Suprapubic skin (tissue), 4 donors: ENCODE results near the gene RPUSD3. TPM values are rescaled to one million over a fixed set of nuclear protein-coding genes. Genes with fewer than 3 reads are reported as not detected.

Experiments used
- DNase-seq, 2 donors: peaks; one replicate each; pipeline ENCODE4 v3.0.0-alpha.2; 2019; ENCODE audit warnings: low spot score in 2 of 2
- H3K27ac ChIP-seq: fragments of 200-600 bp; sonication (generic); one replicate; pipeline ENCODE4 v1.5.1; 2019
- H3K27me3 ChIP-seq: fragments of 200-600 bp; sonication (generic); one replicate; pipeline ENCODE4 v1.5.1; 2019
- H3K36me3 ChIP-seq: fragments of 200-600 bp; sonication (generic); one replicate; pipeline ENCODE4 v1.5.1; 2019
- H3K4me1 ChIP-seq: fragments of 200-600 bp; sonication (generic); one replicate; pipeline ENCODE4 v1.5.1; 2019
- H3K4me3 ChIP-seq: fragments of 200-600 bp; sonication (generic); one replicate; pipeline ENCODE4 v1.5.1; 2019; ENCODE audit warnings: mild to moderate bottlenecking
- H3K9me3 ChIP-seq: fragments of 200-600 bp; sonication (generic); one replicate; pipeline ENCODE4 v1.5.1; 2019
- EP300 ChIP-seq: sonication (generic); formaldehyde crosslinking; IDR thresholded peaks from one replicate; pipeline ENCODE4 v1.6.1; 2017; ENCODE audit warnings: antibody characterized with exemption
- POLR2A ChIP-seq, 2 donors: fragments of 450-650 bp; IDR thresholded peaks; one replicate each; pipeline ENCODE4 v1.6.1; 2017; ENCODE audit warnings: antibody characterized with exemption in 2 of 2, mild to moderate bottlenecking in 2 of 2, moderate library complexity in 2 of 2
- POLR2AphosphoS5 ChIP-seq, 3 donors: sonication (generic); formaldehyde crosslinking; IDR thresholded peaks; one replicate each; pipeline ENCODE4 v1.6.1; 2017; ENCODE audit warnings: antibody characterized with exemption in 3 of 3
- WGBS: methylation state at CpG from one replicate; pipeline ENCODE4 v1.1.5; 2018; 5-methylcytosine and 5-hydroxymethylcytosine counted together
- total RNA-seq, 4 donors: library from RNA; depleted of rRNA; stranded (reverse); fragments of >200 nt; gene quantifications; one replicate each; pipeline ENCODE4 v1.1.0, GENCODE V29; 2016
- TF ChIP-seq, protein P1 (sequence below), 2 donors: fragments of 200-600 bp in 1 of 2; fragments of 450-650 bp in 1 of 2; sonication (generic) in 1 of 2; IDR thresholded peaks; one replicate each; pipeline ENCODE4 v1.5.1; 2016 to 2019; ENCODE audit warnings: antibody characterized with exemption in 2 of 2, mild to moderate bottlenecking in 1 of 2, moderate library complexity in 1 of 2

The RPUSD3 gene
- total RNA-seq, 4 donors from 2014 or later, result 34.8 to 46.5 (median 42.1) TPM

DNA sequence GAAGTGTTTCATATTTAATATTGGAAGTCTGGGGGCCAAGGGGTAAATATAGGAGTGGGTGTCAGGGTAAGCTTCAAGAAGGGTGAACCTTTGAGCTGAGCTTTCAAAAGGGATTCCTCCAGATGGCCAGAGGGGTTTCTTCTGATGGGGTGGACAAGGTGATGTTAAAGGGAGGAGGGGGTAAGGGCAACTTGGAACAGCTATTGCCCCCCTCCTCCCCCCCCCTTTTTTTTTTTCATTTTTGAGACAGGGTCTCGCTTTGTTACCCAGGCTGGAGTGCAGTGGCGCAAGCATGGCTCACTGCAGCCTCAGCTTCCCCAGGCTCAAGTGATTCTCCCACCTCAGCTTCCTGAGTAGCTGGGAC is 35.8 kb downstream of the RPUSD3 start:
- no peak for DNase-seq
- no peak for TF ChIP-seq POLR2AphosphoS5 (IDR thresholded peaks at IDR 0.05)
- no peak for TF ChIP-seq EP300
- TF ChIP-seq, protein P1, sequence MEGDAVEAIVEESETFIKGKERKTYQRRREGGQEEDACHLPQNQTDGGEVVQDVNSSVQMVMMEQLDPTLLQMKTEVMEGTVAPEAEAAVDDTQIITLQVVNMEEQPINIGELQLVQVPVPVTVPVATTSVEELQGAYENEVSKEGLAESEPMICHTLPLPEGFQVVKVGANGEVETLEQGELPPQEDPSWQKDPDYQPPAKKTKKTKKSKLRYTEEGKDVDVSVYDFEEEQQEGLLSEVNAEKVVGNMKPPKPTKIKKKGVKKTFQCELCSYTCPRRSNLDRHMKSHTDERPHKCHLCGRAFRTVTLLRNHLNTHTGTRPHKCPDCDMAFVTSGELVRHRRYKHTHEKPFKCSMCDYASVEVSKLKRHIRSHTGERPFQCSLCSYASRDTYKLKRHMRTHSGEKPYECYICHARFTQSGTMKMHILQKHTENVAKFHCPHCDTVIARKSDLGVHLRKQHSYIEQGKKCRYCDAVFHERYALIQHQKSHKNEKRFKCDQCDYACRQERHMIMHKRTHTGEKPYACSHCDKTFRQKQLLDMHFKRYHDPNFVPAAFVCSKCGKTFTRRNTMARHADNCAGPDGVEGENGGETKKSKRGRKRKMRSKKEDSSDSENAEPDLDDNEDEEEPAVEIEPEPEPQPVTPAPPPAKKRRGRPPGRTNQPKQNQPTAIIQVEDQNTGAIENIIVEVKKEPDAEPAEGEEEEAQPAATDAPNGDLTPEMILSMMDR (IDR thresholded peaks at IDR 0.05), result no peak
- no peak for TF ChIP-seq POLR2A (IDR thresholded peaks at IDR 0.05)
- no peak overlapping the region for H3K4me3 ChIP-seq

DNA sequence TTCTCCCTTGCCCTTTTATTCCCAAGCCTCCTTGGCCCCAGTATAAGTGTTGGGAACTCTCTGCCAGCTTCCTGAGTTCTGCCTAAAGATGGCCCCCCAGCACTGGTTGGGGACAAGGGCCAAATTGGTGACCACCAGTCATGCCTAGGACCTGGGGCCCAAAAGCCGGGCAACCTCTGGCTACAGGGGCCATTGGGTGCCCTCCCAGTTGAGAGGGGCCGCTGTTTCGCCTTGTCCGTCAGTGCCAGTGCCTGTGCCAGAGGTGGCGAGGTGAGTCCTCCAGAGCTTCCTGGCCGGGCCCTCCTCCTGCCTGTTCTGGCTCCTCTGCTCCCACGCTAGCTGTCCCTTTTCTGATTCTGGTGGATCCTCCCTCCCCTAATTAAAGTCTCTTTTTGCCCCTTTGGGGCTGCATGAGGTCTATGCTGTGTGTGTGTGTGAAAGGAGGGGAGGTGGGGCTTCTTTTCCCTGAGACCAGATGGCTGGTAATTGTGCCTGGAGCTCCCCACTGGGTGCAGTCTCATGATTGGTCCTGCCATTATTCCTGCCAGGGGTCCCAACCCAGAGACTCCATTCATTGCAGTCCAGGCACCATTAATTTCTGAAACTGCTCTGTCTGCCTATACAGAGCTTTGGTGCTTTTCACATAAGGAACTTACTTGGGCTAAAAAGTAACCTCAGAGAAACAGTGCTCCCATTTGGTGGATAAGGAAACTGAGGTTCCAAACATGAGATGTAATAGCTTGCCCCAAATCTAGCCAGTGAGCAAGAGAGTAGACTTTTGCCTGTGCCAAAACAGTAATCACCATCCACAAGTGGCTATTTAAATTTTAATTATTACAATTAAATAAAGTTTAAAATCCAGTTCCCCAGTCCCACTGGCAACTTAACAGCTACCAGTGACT is 36.9 kb downstream of the RPUSD3 start:
- Histone ChIP-seq H3K4me1 (peaks cover 20% of the 10 kb centered on the region), H3K27ac (no peak overlapping the region), H3K36me3 (peaks cover 51% of the 10 kb centered on the region), H3K9me3 (no peaks in the 10 kb centered on the region), H3K4me3 (no peak overlapping the region), H3K27me3 (no peaks in the 10 kb centered on the region)
- no peak for DNase-seq
- 91% methylated on average over 6 of the region's 7 CpGs for WGBS
- no peak for TF ChIP-seq POLR2AphosphoS5 (IDR thresholded peaks at IDR 0.05)
- no peak for TF ChIP-seq EP300
- no peak for TF ChIP-seq POLR2A (IDR thresholded peaks at IDR 0.05)
- TF ChIP-seq, protein P1 (IDR thresholded peaks at IDR 0.05), result no peak

More for the DNA sequence above, 35.8 kb downstream of the RPUSD3 start:
- Histone ChIP-seq H3K4me1 (peaks cover 20% of the 10 kb centered on the region), H3K27me3 (no peaks in the 10 kb centered on the region), H3K9me3 (no peaks in the 10 kb centered on the region), H3K36me3 (peaks cover 46% of the 10 kb centered on the region), H3K27ac (no peak overlapping the region)
- WGBS, result 95% methylated on average over 2 of the region's 2 CpGs

DNA sequence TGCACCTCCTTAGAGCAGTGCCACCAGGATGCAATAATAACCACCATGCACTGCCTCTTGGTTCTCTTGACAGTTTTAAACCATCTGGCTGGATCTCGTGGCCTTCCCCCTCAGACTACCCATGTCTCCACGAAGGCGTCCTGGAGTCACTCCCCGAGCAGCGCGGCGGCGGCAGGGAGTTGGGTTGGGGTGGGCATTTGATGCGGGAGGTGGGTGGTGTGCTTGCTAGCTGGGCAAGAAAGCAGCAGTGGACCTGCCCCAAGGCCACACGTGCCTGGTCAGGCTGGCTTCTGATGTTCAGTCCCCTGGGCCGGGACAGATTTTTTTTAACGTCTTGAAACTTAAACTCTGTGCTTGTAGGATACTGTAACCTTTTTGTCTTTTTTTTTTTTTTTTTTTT is 37.7 kb downstream of the RPUSD3 start:
- Histone ChIP-seq H3K4me1 (peaks cover 19% of the 10 kb centered on the region), H3K27me3 (no peaks in the 10 kb centered on the region), H3K27ac (no peak overlapping the region), H3K9me3 (no peaks in the 10 kb centered on the region), H3K4me3 (no peak overlapping the region), H3K36me3 (peaks cover 59% of the 10 kb centered on the region)
- 87% methylated on average over 12 of the region's 12 CpGs for WGBS
- no peak for DNase-seq
- TF ChIP-seq, protein P1 (IDR thresholded peaks at IDR 0.05), result no peak
- no peak for TF ChIP-seq POLR2A (IDR thresholded peaks at IDR 0.05)

DNA sequence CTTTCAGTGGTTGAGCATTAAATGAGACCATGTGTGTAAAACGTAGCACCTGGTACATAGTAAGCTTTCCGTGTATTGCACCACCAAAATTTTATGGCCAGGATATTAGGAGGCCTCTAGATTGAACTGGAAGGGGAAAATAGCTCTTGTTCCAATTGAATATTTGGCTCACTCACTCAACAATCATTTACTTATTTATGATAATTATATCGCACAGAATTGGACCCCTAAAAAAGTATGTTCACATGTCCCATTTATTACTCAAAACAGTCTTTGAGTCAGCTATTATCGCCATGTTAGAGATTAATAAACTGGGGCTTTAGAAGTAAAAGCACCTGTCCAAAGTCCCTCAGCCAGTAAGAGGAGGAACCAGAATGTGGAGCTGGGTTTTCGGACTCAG is 38.8 kb downstream of the RPUSD3 start:
- H3K4me1 ChIP-seq, result peaks cover 10% of the 10 kb centered on the region
- 86% methylated on average over 5 of the region's 5 CpGs for WGBS
- H3K36me3 ChIP-seq, result peaks cover 70% of the 10 kb centered on the region
- TF ChIP-seq, protein P1 (IDR thresholded peaks at IDR 0.05), result no peak
- TF ChIP-seq POLR2AphosphoS5 (IDR thresholded peaks at IDR 0.05) (no peak), EP300 (no peak), POLR2A (IDR thresholded peaks at IDR 0.05) (no peak)
- DNase-seq, result no peak
- H3K27me3 ChIP-seq, result no peaks in the 10 kb centered on the region
- H3K27ac ChIP-seq, result no peak overlapping the region
- H3K9me3 ChIP-seq, result no peaks in the 10 kb centered on the region
- no peak overlapping the region for H3K4me3 ChIP-seq

DNA sequence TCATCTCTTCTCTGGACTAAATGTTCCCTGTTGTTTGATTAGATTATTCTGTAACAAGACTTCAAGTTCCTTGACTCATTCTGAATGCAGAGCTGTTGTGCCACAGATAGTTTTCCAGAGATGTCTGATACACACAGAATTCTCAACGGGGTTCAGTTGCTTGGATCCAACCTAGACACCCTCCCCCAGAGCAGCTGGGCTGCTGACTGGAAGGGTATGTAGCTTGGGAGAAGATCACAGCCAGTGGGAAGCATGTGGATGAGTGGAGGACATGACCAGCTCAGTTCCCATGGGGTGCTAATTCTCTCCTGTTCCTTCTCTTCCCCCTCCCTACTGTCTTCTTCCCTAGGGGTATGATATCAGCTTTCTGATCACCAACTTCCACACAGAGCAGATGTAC is 40.3 kb downstream of the RPUSD3 start:
- Histone ChIP-seq H3K27me3 (no peaks in the 10 kb centered on the region), H3K36me3 (peaks cover 86% of the 10 kb centered on the region), H3K4me3 (no peak overlapping the region), H3K9me3 (no peaks in the 10 kb centered on the region), H3K4me1 (no peaks in the 10 kb centered on the region), H3K27ac (no peak overlapping the region)
- TF ChIP-seq POLR2AphosphoS5 (IDR thresholded peaks at IDR 0.05), result no peak
- TF ChIP-seq, protein P1 (IDR thresholded peaks at IDR 0.05), result no peak
- TF ChIP-seq POLR2A (IDR thresholded peaks at IDR 0.05), result no peak
- TF ChIP-seq EP300, result no peak
- no peak for DNase-seq
- 76% methylated on average over 1 of the region's 1 CpG for WGBS
